ENCODE results near the gene FUT4.
"Not testable (repeated sequence)": the region's sequence is repeated elsewhere in the genome, so short reads cannot be mapped to it uniquely, and the experiment has no call there.

The FUT4 gene

GRCh38 chr11:94533696-94534630, 9.8 kb upstream of the FUT4 start:
- no peak for DNase-seq

DNA sequence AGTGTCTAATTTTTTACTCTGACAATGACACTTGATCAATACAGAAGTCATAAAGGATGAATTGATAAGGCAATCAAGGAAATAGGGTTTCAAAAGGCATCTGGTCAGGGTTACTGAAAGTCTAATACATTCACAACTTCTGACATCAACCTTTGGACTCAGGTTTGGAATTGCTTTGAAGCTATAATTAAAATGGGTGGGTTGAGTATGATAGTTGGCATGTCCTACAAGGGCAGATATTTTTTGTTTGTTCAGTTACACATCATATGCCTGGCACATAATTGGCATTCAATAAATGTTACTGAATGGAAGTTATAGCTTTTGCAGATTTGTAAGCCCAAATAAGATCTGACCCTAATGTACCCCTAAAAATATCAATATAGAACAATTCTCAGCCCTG, 7.3 kb upstream of the FUT4 start:
- DNase-seq, result no peak

- DNase-seq, result no peak
Measured at GRCh38 chr11:94537031-94537600, 6.6 kb upstream of the FUT4 start.

DNA sequence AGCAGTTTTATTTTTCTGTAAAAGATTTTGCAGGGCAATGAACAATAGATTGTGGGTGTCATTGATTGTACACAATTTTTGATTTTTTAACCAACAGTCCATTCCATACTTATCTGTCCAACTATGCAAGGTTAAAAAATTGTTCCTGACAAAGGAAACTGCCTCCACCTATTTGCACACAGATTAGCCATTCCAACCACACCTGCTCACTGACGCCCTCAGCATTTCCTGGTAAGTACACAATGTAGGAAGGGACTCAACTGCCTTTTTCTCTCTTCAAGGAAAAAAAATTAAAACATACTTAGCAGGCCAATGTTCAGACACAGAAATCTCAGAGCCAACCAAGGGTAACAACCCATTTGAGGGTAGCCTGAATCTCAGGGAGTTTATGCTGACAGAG, 4.3 kb upstream of the FUT4 start:
- no peak for DNase-seq

DNA sequence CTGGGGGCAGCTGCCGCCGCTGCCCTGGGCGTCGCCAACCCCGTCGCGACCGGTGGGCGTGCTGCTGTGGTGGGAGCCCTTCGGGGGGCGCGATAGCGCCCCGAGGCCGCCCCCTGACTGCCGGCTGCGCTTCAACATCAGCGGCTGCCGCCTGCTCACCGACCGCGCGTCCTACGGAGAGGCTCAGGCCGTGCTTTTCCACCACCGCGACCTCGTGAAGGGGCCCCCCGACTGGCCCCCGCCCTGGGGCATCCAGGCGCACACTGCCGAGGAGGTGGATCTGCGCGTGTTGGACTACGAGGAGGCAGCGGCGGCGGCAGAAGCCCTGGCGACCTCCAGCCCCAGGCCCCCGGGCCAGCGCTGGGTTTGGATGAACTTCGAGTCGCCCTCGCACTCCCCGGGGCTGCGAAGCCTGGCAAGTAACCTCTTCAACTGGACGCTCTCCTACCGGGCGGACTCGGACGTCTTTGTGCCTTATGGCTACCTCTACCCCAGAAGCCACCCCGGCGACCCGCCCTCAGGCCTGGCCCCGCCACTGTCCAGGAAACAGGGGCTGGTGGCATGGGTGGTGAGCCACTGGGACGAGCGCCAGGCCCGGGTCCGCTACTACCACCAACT, 1.0 kb downstream of the FUT4 start:
- peak; percentile 62 for DNase-seq

DNA sequence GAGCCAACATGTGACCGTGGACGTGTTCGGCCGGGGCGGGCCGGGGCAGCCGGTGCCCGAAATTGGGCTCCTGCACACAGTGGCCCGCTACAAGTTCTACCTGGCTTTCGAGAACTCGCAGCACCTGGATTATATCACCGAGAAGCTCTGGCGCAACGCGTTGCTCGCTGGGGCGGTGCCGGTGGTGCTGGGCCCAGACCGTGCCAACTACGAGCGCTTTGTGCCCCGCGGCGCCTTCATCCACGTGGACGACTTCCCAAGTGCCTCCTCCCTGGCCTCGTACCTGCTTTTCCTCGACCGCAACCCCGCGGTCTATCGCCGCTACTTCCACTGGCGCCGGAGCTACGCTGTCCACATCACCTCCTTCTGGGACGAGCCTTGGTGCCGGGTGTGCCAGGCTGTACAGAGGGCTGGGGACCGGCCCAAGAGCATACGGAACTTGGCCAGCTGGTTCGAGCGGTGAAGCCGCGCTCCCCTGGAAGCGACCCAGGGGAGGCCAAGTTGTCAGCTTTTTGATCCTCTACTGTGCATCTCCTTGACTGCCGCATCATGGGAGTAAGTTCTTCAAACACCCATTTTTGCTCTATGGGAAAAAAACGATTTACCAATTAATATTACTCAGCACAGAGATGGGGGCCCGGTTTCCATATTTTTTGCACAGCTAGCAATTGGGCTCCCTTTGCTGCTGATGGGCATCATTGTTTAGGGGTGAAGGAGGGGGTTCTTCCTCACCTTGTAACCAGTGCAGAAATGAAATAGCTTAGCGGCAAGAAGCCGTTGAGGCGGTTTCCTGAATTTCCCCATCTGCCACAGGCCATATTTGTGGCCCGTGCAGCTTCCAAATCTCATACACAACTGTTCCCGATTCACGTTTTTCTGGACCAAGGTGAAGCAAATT, 1.8 kb downstream of the FUT4 start:
- no peak for DNase-seq

- no peak for DNase-seq
Measured at GRCh38 chr11:94546162-94546470, 2.4 kb downstream of the FUT4 start.

- DNase-seq, result no peak
Measured at GRCh38 chr11:94546886-94547285, 3.2 kb downstream of the FUT4 start.

DNA sequence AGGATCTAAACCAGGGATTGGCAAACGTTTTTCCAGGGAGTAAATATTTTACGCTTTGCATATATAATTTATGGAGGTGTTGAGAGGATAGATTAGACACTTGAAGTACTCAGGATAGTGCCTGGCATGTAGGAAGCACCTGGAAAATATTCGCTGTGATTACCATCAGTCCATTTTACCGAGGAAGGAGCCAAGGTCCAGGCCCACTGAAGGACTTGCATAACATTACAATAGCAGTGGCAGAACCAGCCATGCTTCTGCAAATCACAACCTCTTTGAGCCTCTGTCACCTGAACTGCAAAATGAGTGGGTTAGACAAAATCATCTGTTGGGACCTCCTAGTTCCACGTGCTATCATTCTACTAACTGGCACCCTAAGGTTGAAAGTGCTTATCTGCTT, 5.4 kb downstream of the FUT4 start:
- no peak for DNase-seq

DNA sequence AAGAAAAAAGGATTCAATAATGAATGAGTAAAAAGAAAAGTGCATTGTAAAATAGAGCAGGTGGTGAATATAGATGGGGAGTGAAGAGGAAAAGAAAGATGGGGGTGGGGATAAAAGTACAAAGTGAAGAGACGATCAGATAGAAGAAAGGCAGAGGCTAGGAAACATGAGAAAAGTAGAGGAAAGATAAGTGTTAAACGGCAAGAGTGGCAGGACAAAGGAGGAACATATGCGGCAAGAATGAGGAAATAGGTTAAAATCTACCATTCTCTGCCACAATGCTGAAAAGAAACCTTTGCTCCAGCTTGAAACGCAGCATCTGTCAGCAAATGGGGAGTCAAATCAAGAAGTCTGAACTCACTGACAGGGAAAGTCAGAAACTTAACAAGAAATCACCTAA, 6.8 kb downstream of the FUT4 start:
- DNase-seq, result no peak

- DNase-seq, result no peak
Measured at GRCh38 chr11:94553938-94554337, 10.2 kb downstream of the FUT4 start.

- not testable (repeated sequence) for DNase-seq
Measured at GRCh38 chr11:94555752-94556329, 12.1 kb downstream of the FUT4 start.

- DNase-seq, result no peak
Measured at GRCh38 chr11:94557421-94557820, 13.7 kb downstream of the FUT4 start.

DNA sequence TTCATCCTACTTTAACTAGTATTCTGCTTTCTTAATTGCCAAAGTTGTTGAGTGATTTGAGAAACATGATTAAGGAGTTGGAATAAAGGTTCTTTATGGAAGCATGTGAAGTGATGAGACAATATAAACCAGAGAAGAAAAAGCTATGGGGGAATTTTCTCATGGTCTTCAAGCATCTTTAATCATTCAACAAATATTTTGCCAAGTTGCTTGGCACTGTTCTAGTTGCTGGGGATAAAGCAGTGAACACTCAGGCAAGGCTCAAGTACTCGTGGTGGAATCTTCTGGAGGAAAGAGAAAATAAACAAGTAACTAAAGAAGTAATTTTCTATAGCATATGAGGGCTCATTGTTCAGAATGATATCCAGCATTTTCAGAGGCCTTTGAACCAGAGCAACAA, 14.3 kb downstream of the FUT4 start:
- DNase-seq, result no peak

DNA sequence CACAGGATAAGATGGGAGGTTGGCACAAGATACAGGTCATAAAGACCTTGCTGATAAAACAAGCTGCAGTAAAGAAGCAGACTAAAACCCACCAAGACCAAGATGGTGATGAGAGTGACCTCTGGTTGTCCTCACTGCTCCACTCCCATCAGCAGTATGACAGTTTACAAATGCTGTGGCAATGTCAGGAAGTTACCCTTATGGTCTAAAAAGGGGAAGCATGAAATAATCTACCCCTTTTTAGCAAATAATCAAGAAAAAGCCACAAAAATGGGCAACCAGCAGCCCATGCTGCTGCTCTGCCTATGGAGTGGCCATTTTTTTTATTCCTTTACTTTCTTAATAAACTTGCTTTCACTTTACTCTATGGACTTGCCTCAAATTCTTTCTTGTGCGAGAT, 14.7 kb downstream of the FUT4 start:
- DNase-seq, result no peak

DNA sequence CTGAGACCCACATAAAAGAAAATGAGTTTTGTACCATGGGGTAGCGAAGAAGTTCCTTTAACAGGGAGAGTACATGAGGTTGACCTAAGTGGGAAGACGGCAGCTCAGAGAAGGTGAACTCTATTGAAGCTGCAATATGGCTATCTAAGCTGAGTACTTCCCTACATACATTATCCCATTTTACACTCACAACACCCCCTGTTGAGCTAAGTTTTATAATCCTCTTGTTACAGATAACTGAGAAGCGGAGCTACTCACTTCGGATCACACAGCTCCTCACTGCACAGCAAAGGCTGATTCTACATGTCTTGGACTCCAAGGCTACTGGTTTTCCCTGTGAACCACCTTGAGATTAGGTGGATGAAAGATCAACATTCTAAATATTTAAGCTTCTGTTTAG, 15.2 kb downstream of the FUT4 start:
- no peak for DNase-seq

- no peak for DNase-seq
Measured at GRCh38 chr11:94559361-94559760, 15.6 kb downstream of the FUT4 start.

- DNase-seq, result no peak
Measured at GRCh38 chr11:94560834-94561233, 17.1 kb downstream of the FUT4 start.

- DNase-seq, result no peak
Measured at GRCh38 chr11:94563176-94563847, 19.6 kb downstream of the FUT4 start.

DNA sequence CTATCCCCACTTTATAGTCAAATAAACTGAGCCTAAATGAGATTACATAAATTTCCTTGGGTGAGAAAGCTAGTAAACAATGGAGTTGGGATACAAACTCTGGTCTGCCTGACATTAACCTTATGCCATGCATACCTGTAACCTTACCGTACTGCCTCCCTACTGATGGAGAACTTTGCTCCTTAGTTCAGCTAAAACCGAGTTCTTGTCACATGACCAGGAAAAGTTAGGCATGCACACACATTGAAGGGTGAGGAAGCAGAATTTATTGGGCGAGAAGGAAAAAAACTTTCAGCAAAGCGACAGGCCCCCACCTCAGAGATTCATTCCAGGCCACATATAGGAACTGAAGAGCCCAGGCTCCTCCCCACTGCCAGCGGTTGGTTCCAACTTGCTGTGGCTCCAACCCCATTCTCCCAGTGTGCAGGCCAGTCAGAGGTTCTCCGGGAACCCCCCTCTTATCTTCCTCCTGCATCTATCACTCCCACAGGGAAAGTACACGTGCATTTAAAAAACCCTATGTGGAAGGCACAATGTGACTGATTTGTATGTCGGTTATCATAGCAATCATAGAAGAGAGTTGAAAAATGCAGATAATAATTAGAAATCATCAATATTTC, 20.2 kb downstream of the FUT4 start:
- no peak for DNase-seq

GRCh38 chr11:94567181-94567670, 23.5 kb downstream of the FUT4 start, which contains the start of gene PIWIL4:
Gene PIWIL4, plus strand, starts transcription at chr11:94567368. Its CDS starts 151 bp downstream, at chr11:94567519.
- no peak for DNase-seq

DNA sequence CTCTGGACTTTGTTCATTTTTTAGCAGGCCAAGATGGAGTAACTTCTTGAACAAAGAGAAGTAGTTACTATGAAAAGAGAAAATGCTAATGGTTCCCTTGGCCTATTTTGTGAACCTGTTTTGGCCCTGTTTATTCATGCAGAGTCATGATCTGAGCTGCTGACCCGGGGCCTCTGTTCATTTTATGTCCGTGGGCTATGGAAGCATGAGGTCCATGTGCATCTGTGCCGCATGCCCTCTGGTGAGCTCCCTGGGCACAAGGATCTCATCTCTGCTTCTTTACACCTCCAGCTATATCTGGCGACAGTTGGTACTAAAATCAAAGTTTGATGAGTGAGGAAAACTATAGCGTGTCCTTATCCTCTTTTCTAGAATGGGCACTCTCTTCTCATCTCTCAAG, 24.5 kb downstream of the FUT4 start:
- DNase-seq, result no peak

Measured in activated effector memory CD4-positive, alpha-beta T cell treated with anti-CD3 and anti-CD28 coated beads, Interleukin-2, amount 50 U/mL, for 16 hours (primary cell).